Glutamatergic neuron (in vitro differentiated cells): ENCODE data around the gene ENPP3. TPM values are rescaled to one million over a fixed set of nuclear protein-coding genes. Genes with fewer than 3 reads are reported as not detected.

ENCODE experiments used
- DNase-seq: peaks from one replicate; pipeline ENCODE4 v3.0.0; 2022
- H3K27ac Mint-ChIP-seq: one replicate; pipeline ENCODE4 v1.8.0; 2020; ENCODE audit warnings: mild to moderate bottlenecking, mixed read lengths, inconsistent platforms; ENCODE audit not compliant: unreplicated experiment
- H3K27me3 Mint-ChIP-seq: one replicate; pipeline ENCODE4 v1.8.0; 2020; ENCODE audit warnings: mild to moderate bottlenecking, moderate library complexity, mixed read lengths, inconsistent platforms; ENCODE audit not compliant: unreplicated experiment
- H3K36me3 Mint-ChIP-seq: one replicate; pipeline ENCODE4 v1.8.0; 2020; ENCODE audit warnings: mild to moderate bottlenecking, mixed read lengths, inconsistent platforms; ENCODE audit not compliant: unreplicated experiment
- H3K4me1 Mint-ChIP-seq: one replicate; pipeline ENCODE4 v1.8.0; 2020; ENCODE audit warnings: mild to moderate bottlenecking, low read depth, mixed read lengths, inconsistent platforms; ENCODE audit not compliant: unreplicated experiment
- H3K4me3 Mint-ChIP-seq: one replicate; pipeline ENCODE4 v1.8.0; 2020; ENCODE audit warnings: mild to moderate bottlenecking, mixed read lengths, inconsistent platforms; ENCODE audit not compliant: unreplicated experiment
- H3K9me3 Mint-ChIP-seq: one replicate; pipeline ENCODE4 v1.8.0; 2020; ENCODE audit warnings: mild to moderate bottlenecking, moderate library complexity, mixed read lengths, inconsistent platforms; ENCODE audit not compliant: unreplicated experiment
- CTCF ChIP-seq: fragments of 200-600 bp; sonication (generic); IDR thresholded peaks from one replicate; pipeline ENCODE4 v1.5.0; 2021; ENCODE audit not compliant: partially characterized antibody, unreplicated experiment
- total RNA-seq: library from RNA; stranded (reverse); fragmentation: NEBNext Ultra II Directional; extraction: Animal tissue kit (Norgen Biotek cat#: 25700); gene quantifications from one replicate; pipeline ENCODE4 v1.2.1, GENCODE V29; 2021; ENCODE audit not compliant: unreplicated experiment

The ENPP3 gene
- total RNA-seq, 1 donor from 2014 or later: not detected

GRCh38 chr6:131646249-131646670, 9.2 kb downstream of the ENPP3 start:
- no peaks in the 10 kb centered on the region for H3K4me1 Mint-ChIP-seq
- H3K4me3 Mint-ChIP-seq: no peak overlapping the region

DNA sequence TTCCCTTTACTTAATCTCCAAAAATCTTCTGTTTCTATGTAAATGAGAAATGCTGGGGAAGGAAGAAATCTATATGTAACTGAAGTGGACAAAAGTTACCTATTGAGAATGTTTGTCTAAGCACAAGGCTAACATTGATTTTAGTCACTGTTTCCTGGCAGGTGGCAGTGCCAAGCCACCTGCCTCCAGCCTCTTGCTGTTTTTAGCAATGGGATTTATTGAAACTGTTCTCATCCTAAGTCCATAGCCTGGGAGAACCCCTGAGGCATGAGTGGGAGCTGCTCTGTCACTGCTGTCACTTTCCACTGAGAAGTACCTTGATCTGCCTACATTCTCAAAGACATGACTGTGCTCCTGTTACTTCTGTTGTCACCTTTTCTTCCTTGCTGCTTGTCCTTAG, 14.7 kb downstream of the ENPP3 start:
- H3K27ac Mint-ChIP-seq: no peak overlapping the region
- no peaks in the 10 kb centered on the region for H3K27me3 Mint-ChIP-seq
- DNase-seq: no peak
- no peaks in the 10 kb centered on the region for H3K36me3 Mint-ChIP-seq
- no peak overlapping the region for H3K4me3 Mint-ChIP-seq
- H3K4me1 Mint-ChIP-seq: no peaks in the 10 kb centered on the region
- no peak for TF ChIP-seq CTCF
- no peaks in the 10 kb centered on the region for H3K9me3 Mint-ChIP-seq

More at GRCh38 chr6:131646249-131646670, 9.2 kb downstream of the ENPP3 start:
- no peak overlapping the region for H3K27ac Mint-ChIP-seq
- no peak for TF ChIP-seq CTCF
- DNase-seq: no peak
- no peaks in the 10 kb centered on the region for H3K27me3 Mint-ChIP-seq
- no peaks in the 10 kb centered on the region for H3K9me3 Mint-ChIP-seq
- H3K36me3 Mint-ChIP-seq: no peaks in the 10 kb centered on the region

DNA sequence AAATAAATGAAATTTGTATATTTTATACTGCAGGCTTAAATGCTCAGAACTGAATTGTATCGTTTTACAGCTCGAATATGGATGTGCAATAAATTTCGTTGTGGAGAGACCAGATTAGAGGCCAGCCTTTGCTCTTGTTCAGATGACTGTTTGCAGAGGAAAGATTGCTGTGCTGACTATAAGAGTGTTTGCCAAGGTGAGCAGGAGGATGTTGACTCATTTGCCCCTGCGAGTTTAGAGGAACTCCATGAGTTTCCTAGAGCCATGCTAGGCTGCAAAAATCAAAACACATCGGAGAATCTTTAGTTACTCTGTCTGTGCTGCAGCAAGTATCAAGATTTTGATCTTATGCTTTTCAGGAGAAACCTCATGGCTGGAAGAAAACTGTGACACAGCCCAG, 15.4 kb downstream of the ENPP3 start:
- TF ChIP-seq CTCF: no peak
- no peaks in the 10 kb centered on the region for H3K27me3 Mint-ChIP-seq
- H3K4me3 Mint-ChIP-seq: no peak overlapping the region
- no peak for DNase-seq
- no peak overlapping the region for H3K27ac Mint-ChIP-seq
- no peaks in the 10 kb centered on the region for H3K4me1 Mint-ChIP-seq
- no peaks in the 10 kb centered on the region for H3K9me3 Mint-ChIP-seq
- no peaks in the 10 kb centered on the region for H3K36me3 Mint-ChIP-seq

DNA sequence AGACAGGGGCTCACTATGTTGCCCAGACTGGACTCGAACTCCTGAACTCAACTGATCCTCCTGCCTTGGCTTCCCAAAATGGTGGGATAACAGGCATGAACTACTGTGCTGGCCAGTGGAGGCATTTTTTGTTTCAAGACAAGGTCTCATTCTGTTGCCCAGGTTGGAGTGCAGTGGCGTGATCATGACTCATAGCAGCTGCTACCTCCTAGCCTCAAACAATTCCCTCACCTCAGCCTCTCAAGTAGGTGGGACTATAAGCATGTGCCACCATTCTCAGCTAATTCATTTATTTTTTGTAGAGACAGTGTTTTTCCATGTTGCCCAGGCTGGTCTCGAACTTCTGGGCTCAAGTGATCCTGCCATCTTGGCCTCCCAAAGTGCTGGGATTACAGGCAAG, 17.2 kb downstream of the ENPP3 start:
- TF ChIP-seq CTCF: no peak
- H3K9me3 Mint-ChIP-seq: no peaks in the 10 kb centered on the region
- no peak for DNase-seq
- no peaks in the 10 kb centered on the region for H3K4me1 Mint-ChIP-seq
- H3K27me3 Mint-ChIP-seq: no peaks in the 10 kb centered on the region
- H3K27ac Mint-ChIP-seq: no peak overlapping the region
- no peak overlapping the region for H3K4me3 Mint-ChIP-seq
- H3K36me3 Mint-ChIP-seq: no peaks in the 10 kb centered on the region

- Mint-ChIP-seq H3K27ac (no peak overlapping the region), H3K4me1 (no peaks in the 10 kb centered on the region), H3K27me3 (no peaks in the 10 kb centered on the region), H3K9me3 (no peaks in the 10 kb centered on the region), H3K4me3 (no peak overlapping the region), H3K36me3 (no peaks in the 10 kb centered on the region)
- no peak for TF ChIP-seq CTCF
- no peak for DNase-seq
Measured at GRCh38 chr6:131655387-131655786, 18.3 kb downstream of the ENPP3 start.
